Left ventricle myocardium inferior (tissue), 1 donor: ENCODE measurements around the gene NAA20. TPM values are rescaled to one million over a fixed set of nuclear protein-coding genes. Genes with fewer than 3 reads are reported as not detected.
A peak's percentile ranks its signal among the peaks of the same experiment; 100 is the strongest.

Source experiments
- DNase-seq: peaks from one replicate; pipeline ENCODE4 v3.0.0-alpha.2; 2020
- H3K27ac ChIP-seq: fragments of 200-600 bp; replicated peaks from 2 replicates; pipeline ENCODE4 v1.8.0; 2021
- H3K27me3 ChIP-seq: fragments of 200-600 bp; 2 replicates; pipeline ENCODE4 v1.8.0; 2021; ENCODE audit warnings: low read depth
- H3K36me3 ChIP-seq: fragments of 200-600 bp; 2 replicates; pipeline ENCODE4 v1.8.0; 2021
- H3K4me1 ChIP-seq: fragments of 200-600 bp; 2 replicates; pipeline ENCODE4 v1.8.0; 2021
- H3K4me3 ChIP-seq: fragments of 200-600 bp; 2 replicates; pipeline ENCODE4 v1.8.0; 2021; ENCODE audit warnings: mild to moderate bottlenecking, moderate library complexity
- H3K9me3 ChIP-seq: fragments of 200-600 bp; replicated peaks from 2 replicates; pipeline ENCODE4 v1.8.0; 2021
- intact Hi-C: fragments of 100-400 bp; cut with micrococcal nuclease; formaldehyde crosslinking; loops from one replicate; pipeline ENCODE4 v1.11.0; 2022
- total RNA-seq: library from RNA; stranded (reverse); fragmentation: NEBNext Ultra II Directional; extraction: Animal tissue kit (Norgen Biotek cat#: 25700); gene quantifications from one replicate; pipeline ENCODE4 v1.2.1, GENCODE V29; 2021
- TF ChIP-seq, protein P1 (sequence below): fragments of 200-600 bp; IDR thresholded peaks from 2 replicates; pipeline ENCODE4 v1.8.0; 2021; ENCODE audit warnings: antibody characterized with exemption, mild to moderate bottlenecking, borderline replicate concordance
- donor health status: DM: no; HTN: yes; CAD: no; lungs with severe emphysema.

Gene NAA20
- total RNA-seq, 1 donor from 2014 or later = 67.5 TPM

GRCh38 chr20:20005342-20005741, 11.8 kb upstream of the NAA20 start:
- TF ChIP-seq, protein P1, sequence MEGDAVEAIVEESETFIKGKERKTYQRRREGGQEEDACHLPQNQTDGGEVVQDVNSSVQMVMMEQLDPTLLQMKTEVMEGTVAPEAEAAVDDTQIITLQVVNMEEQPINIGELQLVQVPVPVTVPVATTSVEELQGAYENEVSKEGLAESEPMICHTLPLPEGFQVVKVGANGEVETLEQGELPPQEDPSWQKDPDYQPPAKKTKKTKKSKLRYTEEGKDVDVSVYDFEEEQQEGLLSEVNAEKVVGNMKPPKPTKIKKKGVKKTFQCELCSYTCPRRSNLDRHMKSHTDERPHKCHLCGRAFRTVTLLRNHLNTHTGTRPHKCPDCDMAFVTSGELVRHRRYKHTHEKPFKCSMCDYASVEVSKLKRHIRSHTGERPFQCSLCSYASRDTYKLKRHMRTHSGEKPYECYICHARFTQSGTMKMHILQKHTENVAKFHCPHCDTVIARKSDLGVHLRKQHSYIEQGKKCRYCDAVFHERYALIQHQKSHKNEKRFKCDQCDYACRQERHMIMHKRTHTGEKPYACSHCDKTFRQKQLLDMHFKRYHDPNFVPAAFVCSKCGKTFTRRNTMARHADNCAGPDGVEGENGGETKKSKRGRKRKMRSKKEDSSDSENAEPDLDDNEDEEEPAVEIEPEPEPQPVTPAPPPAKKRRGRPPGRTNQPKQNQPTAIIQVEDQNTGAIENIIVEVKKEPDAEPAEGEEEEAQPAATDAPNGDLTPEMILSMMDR = no peak
- no peaks in the 10 kb centered on the region for H3K27me3 ChIP-seq
- H3K4me3 ChIP-seq = no peak overlapping the region
- no peak for DNase-seq
- intact Hi-C loops = no loop called here
- peaks cover 48% of the 10 kb centered on the region for H3K4me1 ChIP-seq
- H3K36me3 ChIP-seq = peaks cover 19% of the 10 kb centered on the region
- no peak overlapping the region for H3K27ac ChIP-seq
- no peaks in the 10 kb centered on the region for H3K9me3 ChIP-seq

DNA sequence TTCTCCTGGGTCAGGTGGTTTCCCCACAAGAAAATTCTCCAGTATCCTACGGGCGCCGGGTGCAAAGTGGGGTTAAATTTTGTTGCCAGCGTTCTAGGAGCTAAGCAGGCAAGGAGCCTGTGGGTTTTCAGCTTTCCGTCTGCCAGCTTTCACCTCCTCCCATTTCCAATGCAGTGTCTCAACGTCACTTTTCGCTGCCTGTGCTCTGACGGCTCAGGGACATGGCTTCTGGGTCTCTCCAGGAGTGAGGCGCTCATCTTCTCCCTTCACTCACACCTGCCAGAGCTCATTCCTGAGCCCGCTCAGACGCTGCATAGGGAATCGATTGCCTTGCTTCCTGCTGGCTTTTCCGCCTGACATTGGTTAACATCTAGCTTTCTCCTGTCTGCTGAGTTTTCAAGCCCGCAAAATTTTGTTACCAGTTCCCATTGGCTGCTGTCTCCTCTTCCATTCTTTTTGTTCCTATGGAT, 7.3 kb upstream of the NAA20 start:
- DNase-seq = no peak
- Histone ChIP-seq H3K9me3 (no peaks in the 10 kb centered on the region), H3K36me3 (no peaks in the 10 kb centered on the region), H3K4me3 (no peak overlapping the region), H3K4me1 (peaks cover 29% of the 10 kb centered on the region), H3K27ac (no peak overlapping the region), H3K27me3 (no peaks in the 10 kb centered on the region)
- TF ChIP-seq, protein P1 = no peak
- intact Hi-C loops = no loop called here

DNA sequence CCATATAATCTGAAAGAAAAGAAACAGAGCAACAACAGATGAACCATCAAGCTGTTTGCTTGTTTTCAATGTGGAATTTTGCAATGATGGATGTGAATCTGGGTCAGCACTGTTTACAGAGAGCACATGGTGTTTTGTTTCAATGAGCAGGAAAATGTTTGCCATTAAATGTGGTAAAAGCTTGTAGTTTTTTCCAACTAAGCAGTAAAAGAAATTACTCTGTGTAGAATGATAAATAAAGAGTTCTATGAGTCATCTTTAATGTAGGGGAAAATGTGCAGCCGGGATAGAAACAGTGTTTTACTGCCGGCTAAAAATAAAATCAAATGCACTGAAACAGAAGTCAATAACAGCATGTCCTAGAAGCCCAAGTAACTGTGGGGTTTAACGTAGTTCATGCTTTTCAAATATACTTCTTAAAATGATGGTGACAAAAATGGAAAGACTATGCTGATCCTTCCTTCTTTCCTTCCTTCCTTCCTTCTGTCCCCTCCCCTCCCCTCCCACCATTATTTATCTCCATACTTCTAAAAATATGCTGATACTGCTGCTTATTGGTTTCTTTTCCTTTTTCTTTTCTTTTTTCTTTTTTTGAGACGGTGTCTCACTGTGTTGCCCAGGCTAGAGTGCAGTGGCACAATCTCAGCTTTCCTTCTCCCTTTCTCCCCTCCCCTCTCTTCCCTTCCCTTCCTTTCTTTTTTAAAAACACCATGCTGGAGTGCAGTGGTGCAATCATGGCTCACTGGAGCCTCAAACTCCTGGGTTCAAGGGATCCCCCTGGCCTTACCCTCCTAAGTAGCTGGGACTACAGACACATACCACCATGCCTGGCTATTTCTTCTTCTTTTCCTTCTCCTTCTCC, 6.3 kb upstream of the NAA20 start:
- Histone ChIP-seq H3K4me1 (peaks cover 32% of the 10 kb centered on the region), H3K4me3 (peak overlapping the region; percentile 9)
- DNase-seq = no peak

DNA sequence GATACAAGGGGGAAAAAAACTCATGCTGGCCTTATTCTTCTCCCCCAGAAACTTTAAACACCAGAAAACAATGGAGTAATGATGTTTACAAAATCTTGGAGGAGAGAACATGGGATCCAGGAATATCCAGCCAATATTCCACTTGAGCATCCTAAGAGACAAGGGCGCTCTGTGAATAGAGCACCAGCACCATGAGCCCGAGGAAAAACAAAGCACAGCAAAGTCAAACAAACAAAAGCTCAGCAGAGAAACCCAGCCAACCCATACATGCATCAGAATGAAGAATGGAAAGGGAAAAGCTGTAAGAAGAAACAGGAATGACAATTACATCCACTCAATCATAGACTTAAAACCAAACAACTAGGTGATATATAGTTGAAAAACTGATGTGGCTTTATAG, 4.6 kb upstream of the NAA20 start:
- Histone ChIP-seq H3K27me3 (no peaks in the 10 kb centered on the region), H3K4me3 (no peak overlapping the region), H3K9me3 (no peaks in the 10 kb centered on the region), H3K4me1 (peaks cover 43% of the 10 kb centered on the region), H3K27ac (no peak overlapping the region), H3K36me3 (no peaks in the 10 kb centered on the region)
- no peak for DNase-seq
- TF ChIP-seq, protein P1 = no peak
- intact Hi-C loops = no loop called here

More for the DNA sequence above, 6.3 kb upstream of the NAA20 start:
- TF ChIP-seq, protein P1 = no peak
- Histone ChIP-seq H3K27me3 (no peaks in the 10 kb centered on the region), H3K9me3 (no peaks in the 10 kb centered on the region), H3K36me3 (no peaks in the 10 kb centered on the region), H3K27ac (peak overlapping the region; percentile 70)
- intact Hi-C loops = no loop called here

DNA sequence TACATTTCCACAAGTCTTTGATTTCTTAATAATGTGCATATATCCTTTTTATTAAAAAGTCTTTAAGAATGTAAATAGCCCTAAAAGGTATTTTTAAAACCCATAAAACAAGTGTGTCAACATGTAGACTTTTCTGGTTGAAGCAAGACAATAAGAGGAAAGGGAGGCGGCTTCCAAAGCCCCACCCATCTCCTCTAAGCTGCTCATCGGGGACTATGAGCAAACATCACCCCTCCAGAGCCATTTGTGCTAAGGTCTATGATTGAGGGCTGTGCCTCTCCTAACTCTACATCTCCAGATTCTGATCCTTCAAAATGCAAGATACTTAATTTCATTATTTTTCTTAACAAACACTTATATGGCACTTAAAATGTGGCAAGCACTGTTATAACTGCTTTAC, 2.5 kb upstream of the NAA20 start:
- Histone ChIP-seq H3K4me1 (peaks cover 63% of the 10 kb centered on the region), H3K9me3 (no peaks in the 10 kb centered on the region), H3K27me3 (no peaks in the 10 kb centered on the region), H3K27ac (peak overlapping the region; percentile 68), H3K4me3 (no peak overlapping the region), H3K36me3 (no peaks in the 10 kb centered on the region)
- no peak for DNase-seq
- TF ChIP-seq, protein P1 = no peak
- intact Hi-C loops = no loop called here
